B cell (primary cell): ENCODE measurements around the gene GCA. TPM values are rescaled to one million over a fixed set of nuclear protein-coding genes. Genes with fewer than 3 reads are reported as not detected.

Experiments
- ATAC-seq: fragments of 200-7000 bp; cut with Tn5 transposase; one replicate; pipeline ENCODE4 v1.10.0; 2021; ENCODE audit warnings: low read depth, mild to moderate bottlenecking, moderate number of reproducible peaks, moderate library complexity
- CTCF ChIA-PET: fragments of 350-600 bp; sonication (Branson Sonifier 250); formaldehyde crosslinking; loops from one replicate; lab custom pipeline; 2021; ENCODE audit warnings: antibody characterized with exemption, inconsistent platforms; lab: Charles Lee
- POLR2A ChIA-PET: fragments of 350-600 bp; sonication (Branson Sonifier 250); formaldehyde crosslinking; loops from one replicate; lab custom pipeline; 2021; ENCODE audit warnings: antibody characterized with exemption; lab: Charles Lee
- DNase-seq: peaks from one replicate; pipeline ENCODE4 v3.0.0; 2013
- H2AFZ ChIP-seq: 2 replicates; pipeline ENCODE4 v1.6.1; 2012; ENCODE audit warnings: mild to moderate bottlenecking, low read depth, low read length; ENCODE audit not compliant: insufficient read depth, poor library complexity, severe bottlenecking
- H3K27ac ChIP-seq, 2 donors: 1 replicate in 1 of 2; 2 replicates in 1 of 2; pipeline ENCODE4 v1.5.1; 2012 to 2013; ENCODE audit warnings: low read length in 2 of 2, mild to moderate bottlenecking in 2 of 2, moderate library complexity in 1 of 2
- H3K27me3 ChIP-seq, 4 experiments: fragments of 200-600 bp in 1 of 4; sonication (generic) in 1 of 4; replicated peaks in 1 of 4; 1 replicate in 2 of 4; 2 replicates in 2 of 4; pipeline versions ENCODE4 v1.6.1 to v1.7.0; 2013 to 2016; ENCODE audit warnings: low read length in 3 of 4, mild to moderate bottlenecking in 2 of 4, mixed read lengths in 1 of 4, moderate library complexity in 1 of 4; ENCODE audit not compliant: insufficient read depth in 4 of 4, control insufficient read depth in 3 of 4; ENCODE audit errors: control extremely low read depth in 1 of 4
- H3K36me3 ChIP-seq, 2 experiments: replicated peaks in 1 of 2; 1 replicate in 1 of 2; 2 replicates in 1 of 2; pipeline versions ENCODE4 v1.6.1 to v1.7.1; 2013; ENCODE audit warnings: low read length in 1 of 2; ENCODE audit not compliant: insufficient read depth in 2 of 2, control insufficient read depth in 1 of 2; ENCODE audit errors: control extremely low read depth in 1 of 2, extremely low read depth in 1 of 2
- H3K4me1 ChIP-seq, 2 donors: fragments of 200-600 bp in 1 of 2; sonication (generic) in 1 of 2; 1 replicate in 1 of 2; 2 replicates in 1 of 2; pipeline versions ENCODE4 v1.5.1 to v1.6.1; 2013 to 2017; ENCODE audit warnings: low read length in 2 of 2; ENCODE audit not compliant: control insufficient read depth in 2 of 2, insufficient read depth in 2 of 2
- H3K4me2 ChIP-seq: replicated peaks from 2 replicates; pipeline ENCODE3; 2012; ENCODE audit warnings: mild to moderate bottlenecking, low read depth, low read length; ENCODE audit not compliant: poor library complexity, severe bottlenecking
- H3K4me3 ChIP-seq, 5 experiments: fragments of 200-600 bp in 1 of 5; sonication (generic) in 1 of 5; 1 replicate in 3 of 5; 2 replicates in 2 of 5; pipeline versions ENCODE4 v1.5.1 to v1.7.0; 2011 to 2016; ENCODE audit warnings: low read length in 4 of 5, mild to moderate bottlenecking in 4 of 5, low read depth in 2 of 5, control low read depth in 1 of 5, moderate library complexity in 1 of 5; ENCODE audit not compliant: insufficient read depth in 1 of 5; ENCODE audit errors: control extremely low read depth in 1 of 5, extremely low read depth in 1 of 5
- H3K79me2 ChIP-seq: fragments of 200-600 bp; sonication (generic); one replicate; pipeline ENCODE4 v1.6.0; 2016; ENCODE audit warnings: low read length; ENCODE audit not compliant: control insufficient read depth, insufficient read depth
- H3K9ac ChIP-seq: fragments of 200-600 bp; sonication (generic); 2 replicates; pipeline ENCODE4 v1.6.1; 2017; ENCODE audit warnings: mild to moderate bottlenecking, low read length, moderate library complexity
- H3K9me3 ChIP-seq, 3 donors: one replicate each; pipeline versions ENCODE4 v1.6.1 to v1.7.1; 2013; ENCODE audit warnings: low read length in 2 of 3; ENCODE audit not compliant: control insufficient read depth in 2 of 3, insufficient read depth in 1 of 3; ENCODE audit errors: control extremely low read depth in 1 of 3
- H4K20me1 ChIP-seq: 2 replicates; pipeline ENCODE4 v1.6.0; 2012; ENCODE audit warnings: mild to moderate bottlenecking, low read length; ENCODE audit not compliant: insufficient read depth, control insufficient read depth, poor library complexity, severe bottlenecking
- H3K27ac Mint-ChIP-seq: one replicate; pipeline ENCODE4 v1.8.0; 2021; ENCODE audit warnings: mixed read lengths
- H3K27me3 Mint-ChIP-seq: one replicate; pipeline ENCODE4 v1.8.0; 2021; ENCODE audit warnings: mixed read lengths
- H3K4me1 Mint-ChIP-seq: one replicate; pipeline ENCODE4 v1.8.0; 2021; ENCODE audit warnings: mixed read lengths
- H3K4me3 Mint-ChIP-seq: one replicate; pipeline ENCODE4 v1.8.0; 2021; ENCODE audit warnings: mixed read lengths
- H3K9me3 Mint-ChIP-seq: one replicate; pipeline ENCODE4 v1.8.0; 2022; ENCODE audit warnings: mixed read lengths; ENCODE audit not compliant: insufficient read depth
- EZH2 ChIP-seq: IDR thresholded peaks from 2 replicates; pipeline ENCODE4 v1.6.1; 2012; ENCODE audit warnings: borderline replicate concordance, low read depth, mild to moderate bottlenecking, moderate library complexity, low read length; ENCODE audit not compliant: insufficient read depth, poor library complexity, severe bottlenecking
- WGBS: methylation state at CpG from one replicate; pipeline ENCODE4 v1.1.5; 2013; ENCODE audit warnings: missing lambda C conversion rate; ENCODE audit not compliant: insufficient coverage; 5-methylcytosine and 5-hydroxymethylcytosine counted together
- intact Hi-C: fragments of 100-400 bp; cut with micrococcal nuclease; formaldehyde crosslinking; loops from one replicate; pipeline ENCODE4 v1.10.0; 2022
- polyA plus RNA-seq: library from polyadenylated mRNA; depleted of rRNA; stranded (reverse); fragments of >200 nt; gene quantifications from 2 replicates; pipeline ENCODE4 v1.2.3, GENCODE V29; 2012
- total RNA-seq, 2 donors: library from RNA; stranded (reverse); fragments of 120-200 nt in 1 of 2; gene quantifications; 1 replicate in 1 of 2; 2 replicates in 1 of 2; pipeline versions ENCODE4 v1.2.3 to v1.2.4, GENCODE V29; 2013 to 2022
- TF ChIP-seq, protein P1 (sequence below): fragments of 200-600 bp; IDR thresholded peaks from one replicate; pipeline ENCODE4 v1.8.0; 2022; ENCODE audit warnings: antibody characterized with exemption, mild to moderate bottlenecking

The GCA gene
- total and polyA plus RNA-seq, 2 donors (not counting 1 experiment from before 2014, with no cell fraction given), result 17.9 to 33.0 TPM

DNA sequence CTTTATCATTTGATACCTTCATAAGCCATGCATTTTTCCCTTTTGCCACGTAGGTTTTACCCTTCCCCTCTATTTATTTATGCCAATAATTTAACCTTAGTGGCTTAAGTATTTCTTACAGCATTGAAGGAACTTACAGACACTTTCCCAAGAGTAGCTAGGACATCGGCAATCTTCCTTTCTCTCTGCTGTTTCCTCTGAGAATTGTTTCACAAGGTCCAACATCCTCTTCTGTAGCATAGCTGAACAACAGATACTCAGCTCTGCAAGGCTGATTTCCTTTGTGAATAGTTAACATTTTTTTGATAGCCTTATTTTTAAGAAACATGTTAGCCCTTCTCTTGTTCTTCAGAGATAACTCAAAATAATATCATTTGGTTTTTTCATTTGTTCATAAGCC, 1.1 kb upstream of the GCA start:
- POLR2A ChIA-PET, result no interaction called here

DNA sequence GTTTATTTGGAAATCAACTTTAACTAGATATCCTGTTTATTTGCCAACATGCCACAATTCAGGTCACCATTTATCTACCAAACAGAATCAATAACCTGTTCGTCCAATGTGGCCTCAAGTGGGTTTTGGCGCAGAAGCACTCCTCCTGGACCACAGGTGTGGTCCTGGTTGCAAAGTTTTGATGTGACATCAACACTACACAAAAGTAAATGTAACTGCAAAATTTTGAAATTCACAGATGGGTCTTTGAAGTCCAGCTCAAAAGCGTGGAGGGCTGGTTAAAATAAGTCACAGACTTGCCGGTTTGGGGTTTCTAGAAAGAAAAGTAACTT, 474 bp upstream of the GCA start:
- Mint-ChIP-seq H3K27me3 (no peaks in the 10 kb centered on the region), H3K9me3 (no peaks in the 10 kb centered on the region), H3K4me1 (peaks cover 19% of the 10 kb centered on the region), H3K4me3 (peak overlapping the region; percentile 91), H3K27ac (peak overlapping the region; percentile 90)
- intact Hi-C loops, result loop anchor here (10.0 kb wide), 2 partner anchors 1179 to 1939 kb away; partner anchors contain the start of gene TANK
- H3K27me3 ChIP-seq, result no peaks in the 10 kb centered on the region
- 52% methylated on average over 4 of the region's 4 CpGs for WGBS
- peak overlapping the region; percentile 82 for H2AFZ ChIP-seq
- H3K4me3 ChIP-seq, result peak overlapping the region; percentile 62 to 93 (median 89)
- TF ChIP-seq, protein P1, sequence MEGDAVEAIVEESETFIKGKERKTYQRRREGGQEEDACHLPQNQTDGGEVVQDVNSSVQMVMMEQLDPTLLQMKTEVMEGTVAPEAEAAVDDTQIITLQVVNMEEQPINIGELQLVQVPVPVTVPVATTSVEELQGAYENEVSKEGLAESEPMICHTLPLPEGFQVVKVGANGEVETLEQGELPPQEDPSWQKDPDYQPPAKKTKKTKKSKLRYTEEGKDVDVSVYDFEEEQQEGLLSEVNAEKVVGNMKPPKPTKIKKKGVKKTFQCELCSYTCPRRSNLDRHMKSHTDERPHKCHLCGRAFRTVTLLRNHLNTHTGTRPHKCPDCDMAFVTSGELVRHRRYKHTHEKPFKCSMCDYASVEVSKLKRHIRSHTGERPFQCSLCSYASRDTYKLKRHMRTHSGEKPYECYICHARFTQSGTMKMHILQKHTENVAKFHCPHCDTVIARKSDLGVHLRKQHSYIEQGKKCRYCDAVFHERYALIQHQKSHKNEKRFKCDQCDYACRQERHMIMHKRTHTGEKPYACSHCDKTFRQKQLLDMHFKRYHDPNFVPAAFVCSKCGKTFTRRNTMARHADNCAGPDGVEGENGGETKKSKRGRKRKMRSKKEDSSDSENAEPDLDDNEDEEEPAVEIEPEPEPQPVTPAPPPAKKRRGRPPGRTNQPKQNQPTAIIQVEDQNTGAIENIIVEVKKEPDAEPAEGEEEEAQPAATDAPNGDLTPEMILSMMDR, result no peak
- no peak for TF ChIP-seq EZH2
- peak overlapping the region; percentile 80 for H3K9ac ChIP-seq
- ATAC-seq (no peak), DNase-seq (no peak)
- H3K9me3 ChIP-seq, result no peaks in the 10 kb centered on the region
- H3K79me2 ChIP-seq, result peaks cover 27% of the 10 kb centered on the region
- CTCF ChIA-PET, result interaction anchor here (0.7 to 2.5 kb wide), 7 partner anchors 9 to 122 kb away, joined by 3 to 20 read pairs (median 5); partner anchors contain the start of gene IFIH1
- H4K20me1 ChIP-seq, result no peaks in the 10 kb centered on the region
- H3K4me2 ChIP-seq, result peak overlapping the region; percentile 78
- no peak overlapping the region for H3K27ac ChIP-seq
- peaks cover 0 to 4% of the 10 kb centered on the region in 2 experiments for H3K36me3 ChIP-seq
- H3K4me1 ChIP-seq, result peaks cover 11 to 16% of the 10 kb centered on the region in 2 donors
- POLR2A ChIA-PET, result interaction anchor here (0.5 to 1.3 kb wide), 2 partner anchors 25 to 1035 kb away, joined by 3 to 11 read pairs; partner anchors contain the start of genes IFIH1 and PSMD14

More for the DNA sequence above, 1.1 kb upstream of the GCA start:
- no peak overlapping the region for H3K27ac ChIP-seq
- no peak overlapping the region for H3K9ac ChIP-seq
- CTCF ChIA-PET, result interaction anchor here (0.7 to 2.5 kb wide), 5 partner anchors 8 to 121 kb away, joined by 3 to 20 read pairs (median 4); partner anchors contain the start of gene IFIH1
- intact Hi-C loops, result loop anchor here (10.0 kb wide), 2 partner anchors 1178 to 1938 kb away; partner anchors contain the start of gene TANK
- Mint-ChIP-seq H3K27me3 (no peaks in the 10 kb centered on the region), H3K9me3 (no peaks in the 10 kb centered on the region), H3K27ac (no peak overlapping the region), H3K4me1 (peaks cover 19% of the 10 kb centered on the region), H3K4me3 (no peak overlapping the region)
- no peak for ATAC-seq
- no peaks in the 10 kb centered on the region for H4K20me1 ChIP-seq
- peaks cover 0 to 3% of the 10 kb centered on the region in 2 experiments for H3K36me3 ChIP-seq
- no peak for DNase-seq
- H3K9me3 ChIP-seq, result no peaks in the 10 kb centered on the region
- H2AFZ ChIP-seq, result no peak overlapping the region
- 60% methylated on average over 1 of the region's 2 CpGs for WGBS
- no peaks in the 10 kb centered on the region for H3K27me3 ChIP-seq
- peaks cover 27% of the 10 kb centered on the region for H3K79me2 ChIP-seq
- H3K4me1 ChIP-seq, result peaks cover 11 to 16% of the 10 kb centered on the region in 2 donors
- TF ChIP-seq, protein P1, result no peak
- H3K4me3 ChIP-seq, result peak overlapping the region in 2 of 5 experiments; percentile 89 to 90
- H3K4me2 ChIP-seq, result no peak overlapping the region
